Measurements from ENCODE around the gene ANXA5.
A peak's percentile ranks its signal among the peaks of the same experiment; 100 is the strongest.

ANXA5 gene

DNA sequence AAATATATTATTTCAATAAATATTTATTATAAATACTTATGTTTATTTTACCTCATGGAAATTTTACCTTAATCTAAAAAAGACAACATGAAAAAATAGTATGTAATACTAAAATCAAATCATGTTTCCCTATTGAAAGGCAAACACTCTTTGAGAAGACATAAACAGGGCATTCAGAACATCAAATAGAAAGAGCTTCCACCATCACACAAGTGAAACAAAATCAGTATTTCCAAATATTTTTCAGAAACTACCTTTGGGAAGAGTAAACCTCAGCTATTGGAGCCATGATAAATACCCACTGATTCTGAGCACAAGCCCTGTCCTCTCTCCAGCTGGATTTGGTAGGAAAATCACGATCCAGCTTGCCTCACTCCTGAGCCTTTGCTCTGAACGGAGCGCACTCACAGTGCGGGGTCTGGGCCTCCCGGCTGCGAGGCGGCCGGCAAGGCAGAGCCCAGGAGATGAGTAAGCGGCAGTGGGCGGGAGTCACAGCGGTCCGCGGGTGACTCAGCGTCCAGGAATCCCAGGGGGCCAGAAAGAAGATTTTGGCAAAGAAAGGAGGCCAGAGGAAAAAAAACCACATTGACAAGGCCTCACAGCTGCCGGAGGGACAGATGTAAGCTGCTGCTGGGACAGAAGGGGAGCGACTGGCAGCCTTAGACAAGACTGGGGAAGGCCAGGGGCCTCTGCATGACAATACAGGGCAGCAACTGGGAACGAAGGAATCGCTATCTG is 14.7 kb upstream of the ANXA5 start:
- DNase-seq, result peak; percentile 85

DNA sequence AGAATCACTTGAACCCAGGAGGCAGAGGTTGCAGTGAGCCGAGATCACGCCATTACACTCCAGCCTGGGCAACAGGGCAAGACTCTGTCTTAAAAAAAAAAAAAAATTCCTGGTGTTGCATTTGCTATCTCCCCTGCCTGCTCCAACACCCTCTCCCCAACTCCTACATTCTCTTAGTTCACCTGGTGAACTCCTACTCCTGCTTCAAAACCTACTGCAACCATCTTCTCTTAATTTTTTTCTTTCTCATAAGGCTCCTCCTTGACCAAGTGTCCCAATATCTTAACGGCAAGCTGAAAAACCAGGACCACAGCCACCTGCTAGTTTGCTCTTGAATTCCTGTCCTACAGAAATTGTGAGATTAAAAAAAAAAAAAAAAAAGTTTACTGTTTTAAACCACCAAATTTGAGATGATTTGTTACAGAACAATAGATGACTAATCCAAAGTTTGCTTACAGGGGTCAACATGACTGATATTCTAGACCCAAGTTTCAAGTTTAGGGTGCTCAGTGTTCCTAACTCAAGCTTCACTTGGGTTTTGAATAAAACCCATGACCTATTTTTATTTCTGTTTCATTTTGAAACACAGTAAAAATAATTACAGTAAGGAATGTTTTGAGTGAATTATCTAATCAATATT is 13.1 kb upstream of the ANXA5 start:
- DNase-seq, result no peak

- DNase-seq, result no peak
Measured at GRCh38 chr4:121707344-121707743, 10.6 kb upstream of the ANXA5 start.

GRCh38 chr4:121706595-121707021 is 9.8 kb upstream of the ANXA5 start:
- DNase-seq, result no peak

GRCh38 chr4:121705521-121705920 is 8.7 kb upstream of the ANXA5 start:
- DNase-seq, result no peak

DNA sequence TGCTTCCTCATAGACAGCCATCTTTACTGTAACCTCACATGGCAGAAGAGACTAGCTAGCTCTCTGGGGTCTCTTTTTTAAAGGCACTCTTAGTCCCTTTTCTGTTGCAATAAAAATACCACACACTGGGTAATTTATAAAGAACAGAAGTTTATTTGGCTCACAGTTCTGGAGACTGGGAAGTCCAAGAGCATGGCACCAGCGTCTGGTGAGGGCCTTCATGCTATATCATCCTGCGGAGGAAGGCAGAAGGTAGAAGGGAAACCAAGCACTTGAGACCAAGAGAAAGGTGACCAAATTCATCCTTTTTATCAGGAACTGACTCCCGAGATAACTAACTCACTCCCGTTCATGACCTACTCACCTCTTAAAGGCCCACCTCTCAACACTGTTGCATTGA is 5.4 kb upstream of the ANXA5 start:
- DNase-seq, result no peak

DNA sequence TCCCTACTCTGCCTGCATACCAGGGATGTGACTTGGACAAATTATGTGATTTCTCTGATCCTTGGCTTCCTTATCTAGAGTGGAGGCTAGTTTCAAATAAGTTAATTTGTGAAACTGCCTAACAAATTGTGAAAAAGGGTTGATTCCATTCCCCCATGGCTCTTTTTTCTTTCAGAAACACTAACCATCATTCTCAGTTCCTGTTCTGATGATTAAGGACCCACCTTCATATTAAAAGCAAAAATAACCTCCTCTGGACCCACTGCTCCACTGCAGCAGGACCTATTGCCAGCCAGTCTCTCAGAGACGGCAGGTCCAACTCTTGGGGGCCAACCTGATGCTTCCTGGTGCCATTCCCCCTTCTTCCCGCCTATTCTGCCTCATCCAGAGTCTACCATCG is 4.5 kb upstream of the ANXA5 start:
- DNase-seq, result no peak

- no peak for DNase-seq
Measured at GRCh38 chr4:121698236-121698671, 1.5 kb upstream of the ANXA5 start.

- DNase-seq, result no peak
Measured at GRCh38 chr4:121697564-121697963, 784 bp upstream of the ANXA5 start.

DNA sequence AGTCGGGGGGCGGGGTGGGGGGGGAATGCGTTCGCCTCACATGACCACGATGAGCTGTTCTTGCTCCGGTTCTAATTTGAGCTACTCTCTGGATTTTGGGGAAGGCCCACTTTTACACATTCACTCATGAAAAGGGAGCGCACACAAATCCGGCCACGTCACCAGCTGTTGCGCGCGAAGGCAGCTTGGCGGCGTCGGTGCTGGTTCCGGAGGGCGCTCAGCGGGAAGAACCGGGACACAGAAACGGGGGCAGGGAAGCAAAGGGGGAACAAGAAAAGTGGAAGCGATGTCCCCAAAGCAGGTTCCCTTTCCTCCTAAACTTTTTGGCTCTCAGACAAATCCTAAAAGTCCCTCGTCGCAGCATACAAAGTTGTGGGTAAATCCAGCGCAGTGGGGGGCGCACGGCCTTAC is 605 bp downstream of the ANXA5 start:
- DNase-seq, result peak; percentile 85

- no peak for DNase-seq
Measured at GRCh38 chr4:121693886-121694285, 2.9 kb downstream of the ANXA5 start.

DNA sequence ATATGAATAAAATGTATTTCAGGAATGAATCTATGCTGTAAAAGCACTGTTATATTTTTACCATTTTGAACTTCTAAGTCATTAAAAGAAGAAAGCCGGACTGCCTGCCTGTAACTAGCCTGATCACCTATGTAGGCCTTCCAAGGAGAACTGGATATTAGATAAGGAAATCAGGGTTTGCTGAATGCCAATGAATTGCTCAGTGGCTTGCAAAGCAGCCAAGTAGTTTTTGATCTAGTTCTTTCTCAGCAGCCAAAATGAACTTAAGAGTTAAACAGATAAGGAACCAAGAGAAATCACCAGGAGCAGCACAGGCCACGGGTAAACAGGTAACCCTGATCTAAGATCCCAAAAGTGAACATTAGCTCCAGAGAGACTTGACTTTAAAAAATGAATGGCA is 3.3 kb downstream of the ANXA5 start:
- no peak for DNase-seq

DNA sequence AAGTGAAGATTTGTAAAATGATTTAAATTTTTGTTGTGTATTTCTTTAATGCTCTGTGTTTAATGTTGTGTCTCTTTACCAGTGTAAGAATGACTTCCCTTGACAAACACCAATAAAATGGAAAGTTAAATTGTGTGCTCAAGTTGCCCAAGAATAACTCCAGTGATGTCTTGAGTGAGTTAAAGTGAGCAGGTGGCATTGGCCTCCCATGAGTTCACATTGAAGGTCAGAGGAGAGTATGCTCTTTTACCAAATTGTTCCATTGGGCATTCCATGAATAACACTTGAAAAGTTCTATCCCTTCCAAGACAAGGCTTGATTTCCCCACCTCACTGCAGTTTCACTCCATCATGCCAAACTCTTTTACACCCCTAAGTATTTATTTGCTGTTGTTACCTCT is 4.5 kb downstream of the ANXA5 start:
- DNase-seq, result no peak

DNA sequence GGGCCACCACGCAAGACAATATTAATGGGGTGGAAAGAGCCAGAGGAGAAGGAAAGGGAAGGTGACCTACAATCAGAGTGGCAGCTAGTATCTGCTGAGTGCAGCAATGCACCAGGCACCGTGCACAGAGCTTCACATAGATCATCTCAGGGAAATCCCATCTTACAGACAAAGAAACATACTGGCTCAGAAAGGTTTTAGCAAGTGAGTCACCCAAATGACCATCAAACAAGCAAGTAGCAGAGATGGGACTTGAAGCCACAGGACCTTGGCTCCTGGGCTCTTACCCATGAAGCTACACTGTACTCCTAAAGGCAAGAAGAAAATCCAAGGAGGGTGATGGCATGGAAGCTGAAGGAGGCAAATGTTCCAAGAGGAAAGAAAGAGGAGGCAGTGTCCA is 6.8 kb downstream of the ANXA5 start:
- DNase-seq, result no peak

DNA sequence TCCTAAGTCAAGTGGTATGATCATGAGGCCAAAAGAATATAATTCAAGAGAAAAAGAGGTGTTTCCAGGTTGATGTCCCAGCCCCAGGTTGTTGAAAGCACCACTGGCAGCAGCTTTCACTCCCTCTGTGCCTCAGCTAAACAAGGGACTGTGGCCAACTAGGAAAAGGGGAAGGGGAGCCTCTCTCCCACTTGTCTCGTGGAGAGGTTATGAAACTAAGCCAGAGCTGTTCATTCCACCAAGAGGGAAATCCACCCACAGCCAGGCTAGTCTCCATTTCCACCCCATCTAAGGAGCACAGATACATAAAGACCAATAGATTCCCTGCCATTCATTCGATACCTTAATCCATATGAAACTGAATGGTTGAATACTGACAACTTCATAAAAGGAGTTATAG is 8.1 kb downstream of the ANXA5 start:
- DNase-seq, result no peak

- no peak for DNase-seq
Measured at GRCh38 chr4:121688261-121688660, 8.5 kb downstream of the ANXA5 start.

- DNase-seq, result no peak
Measured at GRCh38 chr4:121686255-121686654, 10.5 kb downstream of the ANXA5 start.

DNA sequence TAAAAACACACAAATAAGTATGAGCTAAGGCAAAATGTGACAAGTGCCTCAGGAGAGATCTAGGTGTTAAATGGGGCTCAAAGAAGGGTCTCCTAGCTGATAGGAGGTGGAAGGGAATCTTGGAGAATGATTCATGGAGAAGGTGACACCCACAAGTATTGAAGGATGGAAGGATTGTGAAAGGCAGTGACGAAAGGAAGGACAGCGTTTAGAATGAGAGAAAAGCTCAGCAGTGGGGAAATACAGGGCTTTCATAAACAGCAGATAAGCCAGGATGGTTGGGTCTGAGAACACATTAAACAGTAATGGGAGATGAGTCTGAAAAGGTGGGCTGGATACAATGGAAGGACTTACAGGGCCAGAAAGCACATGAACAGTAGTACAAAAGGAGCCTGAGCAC is 11.5 kb downstream of the ANXA5 start:
- no peak for DNase-seq

GRCh38 chr4:121684561-121684960 is 12.2 kb downstream of the ANXA5 start:
- no peak for DNase-seq

DNA sequence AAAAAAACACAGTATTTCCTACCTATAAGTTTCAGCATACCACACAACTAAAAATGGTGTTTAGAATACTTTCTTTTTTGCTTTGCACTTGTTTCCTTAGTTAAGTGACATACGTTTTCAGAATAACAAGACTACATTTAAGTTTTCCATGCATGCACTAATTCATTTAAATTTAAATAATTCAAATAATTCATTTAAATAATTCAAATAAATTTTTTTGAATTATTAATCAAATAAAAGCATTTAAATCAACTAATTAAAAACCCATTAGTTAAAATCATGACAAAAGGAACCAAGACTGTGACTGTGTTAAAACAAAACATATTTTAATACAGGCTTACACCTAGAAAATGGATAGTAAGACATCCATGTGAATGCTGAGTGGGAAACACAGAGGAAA is 12.8 kb downstream of the ANXA5 start:
- no peak for DNase-seq

DNA sequence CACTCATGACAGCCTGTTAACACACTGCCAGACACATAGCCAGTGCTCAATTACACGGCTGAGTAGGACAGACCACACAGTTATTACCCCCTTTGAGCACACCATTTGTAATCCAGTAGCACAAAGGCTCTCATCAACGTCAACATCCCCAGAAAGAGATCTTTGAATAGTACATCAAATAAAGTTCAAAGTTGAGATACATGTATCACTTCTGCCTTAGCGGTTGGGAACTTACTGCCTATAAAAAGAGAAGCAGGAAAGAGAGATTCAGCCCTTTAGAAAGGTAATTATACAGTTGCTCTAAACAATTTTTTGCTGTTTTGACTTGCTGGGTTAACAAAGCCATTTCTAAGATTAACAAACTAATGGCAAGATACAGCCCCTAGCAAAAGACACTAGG is 16.2 kb downstream of the ANXA5 start:
- no peak for DNase-seq

DNA sequence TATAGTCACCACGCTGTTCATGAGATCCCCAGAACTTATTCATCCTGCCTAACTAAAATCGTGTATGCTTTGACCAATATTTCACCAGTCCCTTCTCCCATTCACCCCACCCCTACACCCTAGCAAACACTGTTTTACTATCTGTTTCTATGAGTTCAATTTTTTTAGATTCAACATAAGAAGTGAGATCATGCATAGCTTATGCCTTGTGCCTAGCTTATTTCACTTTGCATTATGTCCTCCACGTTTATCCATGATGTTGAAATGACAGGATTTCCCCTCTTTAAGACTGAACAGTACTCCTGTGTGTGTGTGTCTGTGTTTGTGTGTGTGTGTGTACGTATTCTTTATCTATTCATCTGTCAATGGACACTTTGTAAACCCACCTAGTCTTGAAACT is 16.8 kb downstream of the ANXA5 start:
- DNase-seq, result no peak

GRCh38 chr4:121679267-121679666 is 17.5 kb downstream of the ANXA5 start:
- DNase-seq, result no peak

DNA sequence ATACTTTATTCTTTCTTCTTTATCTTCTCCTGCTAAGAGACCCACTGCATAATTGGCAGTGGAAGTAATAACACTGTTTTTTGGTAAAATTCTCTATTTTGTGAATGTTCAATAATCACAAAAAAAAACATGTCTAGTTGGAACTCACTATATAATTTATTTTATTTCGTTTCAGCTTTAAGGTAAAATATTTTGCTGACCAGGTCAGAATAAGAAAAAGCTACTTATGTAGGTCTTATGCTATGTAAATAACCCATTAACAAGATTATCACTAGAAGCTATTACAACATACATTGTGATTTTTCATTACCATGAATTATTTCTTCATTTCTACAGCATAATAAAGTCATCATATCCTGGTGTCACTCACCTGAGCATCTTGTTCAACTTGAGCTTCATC is 19.3 kb downstream of the ANXA5 start:
- DNase-seq, result no peak

All from right forelimb (tissue), 1 donor.